Common myeloid progenitor, CD34-positive (primary cell): ENCODE results near the gene LPAR1.

ENCODE experiments used
- CTCF ChIA-PET: fragments of 350-600 bp; sonication (Branson Sonifier 250); formaldehyde crosslinking; loops from one replicate; lab custom pipeline; 2021; ENCODE audit warnings: antibody characterized with exemption; lab: Charles Lee
- POLR2A ChIA-PET: fragments of 350-600 bp; sonication (Branson Sonifier 250); formaldehyde crosslinking; loops from one replicate; lab custom pipeline; 2021; ENCODE audit warnings: antibody characterized with exemption; lab: Charles Lee
- DNase-seq, 3 donors: peaks; one replicate each; pipeline versions ENCODE4 v3.0.0 to v3.0.0-alpha.2; 2013
- H3K27ac ChIP-seq, 2 experiments: 1 replicate in 1 of 2; 2 replicates in 1 of 2; pipeline ENCODE4 v1.7.0; 2013; ENCODE audit warnings: inconsistent platforms in 2 of 2, low read length in 2 of 2, mild to moderate bottlenecking in 2 of 2, low read depth in 1 of 2, moderate library complexity in 1 of 2; ENCODE audit not compliant: severe bottlenecking in 2 of 2, insufficient read depth in 1 of 2, poor library complexity in 1 of 2
- H3K27me3 ChIP-seq, 5 experiments: replicated peaks in 2 of 5; 1 replicate in 3 of 5; 2 replicates in 2 of 5; pipeline versions ENCODE4 v1.6.1 to v1.7.0; 2013; ENCODE audit warnings: low read length in 4 of 5, mild to moderate bottlenecking in 2 of 5, moderate library complexity in 2 of 5, inconsistent platforms in 1 of 5; ENCODE audit not compliant: insufficient read depth in 5 of 5, control insufficient read depth in 4 of 5
- H3K36me3 ChIP-seq, 4 experiments: 1 replicate in 2 of 4; 2 replicates in 2 of 4; pipeline versions ENCODE4 v1.6.1 to v1.7.0; 2013; ENCODE audit warnings: low read length in 3 of 4, control low read depth in 1 of 4, mild to moderate bottlenecking in 1 of 4; ENCODE audit not compliant: control insufficient read depth in 4 of 4, insufficient read depth in 4 of 4
- H3K4me1 ChIP-seq, 4 experiments: 1 replicate in 3 of 4; 2 replicates in 1 of 4; pipeline versions ENCODE4 v1.6.1 to v1.7.1; 2013; ENCODE audit warnings: low read length in 3 of 4, mild to moderate bottlenecking in 3 of 4, control low read depth in 1 of 4, inconsistent platforms in 1 of 4, moderate library complexity in 1 of 4; ENCODE audit not compliant: control insufficient read depth in 4 of 4, insufficient read depth in 4 of 4; ENCODE audit errors: control extremely low read depth in 1 of 4
- H3K4me3 ChIP-seq, 7 experiments: 1 replicate in 4 of 7; 2 replicates in 3 of 7; pipeline versions ENCODE4 v1.5.1 to v1.7.0; 2013; ENCODE audit warnings: mild to moderate bottlenecking in 7 of 7, low read length in 6 of 7, moderate library complexity in 6 of 7, inconsistent platforms in 2 of 7, low read depth in 2 of 7, control low read depth in 1 of 7; ENCODE audit not compliant: insufficient read depth in 4 of 7, control insufficient read depth in 1 of 7; ENCODE audit errors: extremely low read depth in 1 of 7
- H3K9me3 ChIP-seq, 5 experiments: 1 replicate in 4 of 5; 2 replicates in 1 of 5; pipeline versions ENCODE4 v1.6.1 to v1.7.1; 2013; ENCODE audit warnings: low read length in 4 of 5, mild to moderate bottlenecking in 2 of 5, inconsistent platforms in 1 of 5, low read depth in 1 of 5, moderate library complexity in 1 of 5; ENCODE audit not compliant: control insufficient read depth in 4 of 5, insufficient read depth in 2 of 5; ENCODE audit errors: control extremely low read depth in 1 of 5
- WGBS: methylation state at CpG from one replicate; pipeline ENCODE4 v1.1.5; 2013; ENCODE audit not compliant: insufficient coverage; 5-methylcytosine and 5-hydroxymethylcytosine counted together

LPAR1 gene

GRCh38 chr9:110969971-110970386 lies 68.3 kb downstream of the LPAR1 start:
- Histone ChIP-seq H3K4me1 (peaks cover 0 to 7% (median 2%) of the 10 kb centered on the region in 4 experiments), H3K27me3 (no peaks in the 10 kb centered on the region), H3K27ac (no peak overlapping the region), H3K4me3 (no peak overlapping the region), H3K9me3 (no peaks in the 10 kb centered on the region), H3K36me3 (no peaks in the 10 kb centered on the region)
- CTCF ChIA-PET: interaction anchor here (1.3 kb wide), 1 partner anchor 35 kb away, joined by 3 read pairs; no protein-coding TSS in a partner anchor
- no peak for DNase-seq
- WGBS: 100% methylated on average over 1 of the region's 4 CpGs
- POLR2A ChIA-PET: no interaction called here

- 100% methylated on average over 3 of the region's 4 CpGs for WGBS
- ChIA-PET POLR2A (no interaction called here), CTCF (interaction anchor here (1.5 kb wide), 1 partner anchor 33 kb away, joined by 3 read pairs; no protein-coding TSS in a partner anchor)
- Histone ChIP-seq H3K4me1 (no peaks in the 10 kb centered on the region), H3K9me3 (no peaks in the 10 kb centered on the region), H3K27ac (no peak overlapping the region), H3K36me3 (no peaks in the 10 kb centered on the region), H3K27me3 (no peaks in the 10 kb centered on the region), H3K4me3 (no peak overlapping the region)
- no peak for DNase-seq
These were observed 70.2 kb downstream of the LPAR1 start for GRCh38 chr9:110968096-110968495.

- POLR2A ChIA-PET: no interaction called here
- H3K4me1 ChIP-seq: no peaks in the 10 kb centered on the region
- no peaks in the 10 kb centered on the region for H3K36me3 ChIP-seq
- H3K4me3 ChIP-seq: no peak overlapping the region
- no peaks in the 10 kb centered on the region for H3K9me3 ChIP-seq
- DNase-seq: no peak
- CTCF ChIA-PET: interaction anchor here (1.5 kb wide), 1 partner anchor 32 kb away, joined by 3 read pairs; no protein-coding TSS in a partner anchor
- no CpG with 5 or more reads among the region's 2 CpGs for WGBS
- no peak overlapping the region for H3K27ac ChIP-seq
- H3K27me3 ChIP-seq: no peaks in the 10 kb centered on the region
These were observed 71.1 kb downstream of the LPAR1 start for GRCh38 chr9:110967196-110967595.

GRCh38 chr9:110960288-110960687 lies 78.0 kb downstream of the LPAR1 start:
- Histone ChIP-seq H3K9me3 (peaks cover 0 to 12% (median 3%) of the 10 kb centered on the region in 5 experiments), H3K36me3 (no peaks in the 10 kb centered on the region), H3K4me3 (no peak overlapping the region), H3K27ac (no peak overlapping the region), H3K4me1 (peaks cover 0 to 2% (median 0%) of the 10 kb centered on the region in 4 experiments), H3K27me3 (no peaks in the 10 kb centered on the region)
- DNase-seq: no peak
- ChIA-PET POLR2A (no interaction called here), CTCF (no interaction called here)
- no CpG with 5 or more reads among the region's 2 CpGs for WGBS

- H3K9me3 ChIP-seq: peaks cover 0 to 12% (median 3%) of the 10 kb centered on the region in 5 experiments
- H3K36me3 ChIP-seq: no peaks in the 10 kb centered on the region
- POLR2A ChIA-PET: no interaction called here
- no peak overlapping the region for H3K27ac ChIP-seq
- H3K27me3 ChIP-seq: no peaks in the 10 kb centered on the region
- WGBS: no CpG with 5 or more reads among the region's 1 CpG
- H3K4me3 ChIP-seq: no peak overlapping the region
- CTCF ChIA-PET: no interaction called here
- peaks cover 0 to 7% (median 2%) of the 10 kb centered on the region in 4 experiments for H3K4me1 ChIP-seq
- DNase-seq: peak in 2 of 3 donors; percentile 11 to 31
These were observed 79.4 kb downstream of the LPAR1 start for GRCh38 chr9:110958847-110959246.

GRCh38 chr9:110954822-110955291 lies 83.4 kb downstream of the LPAR1 start:
- no CpG with 5 or more reads among the region's 1 CpG for WGBS
- no peak overlapping the region for H3K4me3 ChIP-seq
- CTCF ChIA-PET: no interaction called here
- H3K27me3 ChIP-seq: no peaks in the 10 kb centered on the region
- H3K4me1 ChIP-seq: peaks cover 0 to 17% (median 6%) of the 10 kb centered on the region in 4 experiments
- no peaks in the 10 kb centered on the region for H3K36me3 ChIP-seq
- H3K27ac ChIP-seq: no peak overlapping the region
- peaks cover 0 to 10% (median 3%) of the 10 kb centered on the region in 5 experiments for H3K9me3 ChIP-seq
- POLR2A ChIA-PET: interaction anchor here (0.6 kb wide), 1 partner anchor 14 kb away, joined by 4 read pairs; no protein-coding TSS in a partner anchor
- peak; percentile 25 to 79 (median 64) for DNase-seq

- no peak overlapping the region for H3K4me3 ChIP-seq
- CTCF ChIA-PET: no interaction called here
- no peaks in the 10 kb centered on the region for H3K36me3 ChIP-seq
- no peak for DNase-seq
- peaks cover 0 to 2% (median 0%) of the 10 kb centered on the region in 5 experiments for H3K27me3 ChIP-seq
- POLR2A ChIA-PET: no interaction called here
- H3K4me1 ChIP-seq: peaks cover 0 to 17% (median 6%) of the 10 kb centered on the region in 4 experiments
- WGBS: 95% methylated on average over 4 of the region's 4 CpGs
- peaks cover 0 to 2% (median under 1%) of the 10 kb centered on the region in 5 experiments for H3K9me3 ChIP-seq
- no peak overlapping the region for H3K27ac ChIP-seq
These were observed 85.8 kb downstream of the LPAR1 start for GRCh38 chr9:110952540-110952859.
